GM12873 (cell line): ENCODE measurements around the gene WIPF1.

Experiments used
- CTCF ChIP-seq: IDR thresholded peaks from 2 replicates; pipeline ENCODE4 v1.5.1; 2012; ENCODE audit warnings: low read depth, mild to moderate bottlenecking, moderate library complexity, low read length, control low read depth; ENCODE audit not compliant: insufficient read depth; ENCODE audit errors: missing control alignments

The WIPF1 gene

GRCh38 chr2:174569678-174570077 lies 27.9 kb downstream of the WIPF1 start:
- TF ChIP-seq CTCF = no peak

- TF ChIP-seq CTCF = no peak
These were observed 29.2 kb downstream of the WIPF1 start for GRCh38 chr2:174568425-174568824.

- TF ChIP-seq CTCF = no peak
These were observed 30.7 kb downstream of the WIPF1 start for GRCh38 chr2:174566871-174567270.

GRCh38 chr2:174563530-174564282 lies 33.9 kb downstream of the WIPF1 start:
- TF ChIP-seq CTCF = no peak

GRCh38 chr2:174561972-174562370 lies 35.6 kb downstream of the WIPF1 start:
- TF ChIP-seq CTCF = no peak

- TF ChIP-seq CTCF = no peak
These were observed 36.2 kb downstream of the WIPF1 start for GRCh38 chr2:174561283-174561971.

- no peak for TF ChIP-seq CTCF
These were observed 36.9 kb downstream of the WIPF1 start for GRCh38 chr2:174560737-174561136.
